Cardiac fibroblast (primary cell): ENCODE measurements around the gene FAM229B.

Experiments used
- DNase-seq, 2 donors: peaks; one replicate each; pipeline versions ENCODE4 v3.0.0 to v3.0.0-alpha.2; 2010; ENCODE audit warnings: low read depth in 2 of 2
- H3K4me3 ChIP-seq, 2 donors: replicated peaks in 1 of 2; 1 replicate in 1 of 2; 2 replicates in 1 of 2; pipeline ENCODE4 v1.5.1; 2011; ENCODE audit warnings: low read depth in 2 of 2, low read length in 2 of 2, mild to moderate bottlenecking in 2 of 2, moderate library complexity in 1 of 2
- TF ChIP-seq, protein P1 (sequence below): IDR thresholded peaks from one replicate; pipeline ENCODE4 v1.5.1; 2011; ENCODE audit warnings: low read depth, mild to moderate bottlenecking, low read length, inconsistent platforms

FAM229B gene

DNA sequence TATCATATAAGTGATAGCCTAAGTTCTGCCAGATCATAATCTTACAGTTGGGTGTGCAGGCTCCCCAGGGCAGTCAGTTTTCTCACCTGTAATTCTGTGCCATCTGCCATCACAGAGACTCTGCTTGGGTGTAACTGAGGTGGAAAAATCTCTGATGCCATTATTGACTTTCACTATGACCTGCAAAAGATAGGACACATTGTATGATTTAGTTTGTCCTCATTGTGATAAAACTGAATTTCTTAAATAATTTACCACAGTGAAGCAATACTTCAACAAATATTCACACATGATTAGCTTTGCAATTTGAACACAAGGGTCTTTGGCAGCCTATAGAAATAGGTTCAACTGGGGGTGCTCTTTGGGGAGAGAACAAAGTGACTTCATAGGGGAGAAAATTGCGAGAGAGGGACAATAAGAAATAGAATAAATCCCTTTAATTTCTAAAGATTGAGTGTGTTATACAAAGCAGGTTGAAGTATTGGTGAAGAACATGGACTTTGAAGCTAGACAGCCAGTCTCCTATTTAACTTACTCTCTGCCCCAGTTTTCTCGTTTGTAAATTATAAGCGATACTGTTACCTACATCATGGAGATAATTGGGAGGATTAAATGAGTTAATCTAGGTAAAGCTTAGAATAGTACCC, 27.3 kb downstream of the FAM229B start:
- TF ChIP-seq, protein P1, sequence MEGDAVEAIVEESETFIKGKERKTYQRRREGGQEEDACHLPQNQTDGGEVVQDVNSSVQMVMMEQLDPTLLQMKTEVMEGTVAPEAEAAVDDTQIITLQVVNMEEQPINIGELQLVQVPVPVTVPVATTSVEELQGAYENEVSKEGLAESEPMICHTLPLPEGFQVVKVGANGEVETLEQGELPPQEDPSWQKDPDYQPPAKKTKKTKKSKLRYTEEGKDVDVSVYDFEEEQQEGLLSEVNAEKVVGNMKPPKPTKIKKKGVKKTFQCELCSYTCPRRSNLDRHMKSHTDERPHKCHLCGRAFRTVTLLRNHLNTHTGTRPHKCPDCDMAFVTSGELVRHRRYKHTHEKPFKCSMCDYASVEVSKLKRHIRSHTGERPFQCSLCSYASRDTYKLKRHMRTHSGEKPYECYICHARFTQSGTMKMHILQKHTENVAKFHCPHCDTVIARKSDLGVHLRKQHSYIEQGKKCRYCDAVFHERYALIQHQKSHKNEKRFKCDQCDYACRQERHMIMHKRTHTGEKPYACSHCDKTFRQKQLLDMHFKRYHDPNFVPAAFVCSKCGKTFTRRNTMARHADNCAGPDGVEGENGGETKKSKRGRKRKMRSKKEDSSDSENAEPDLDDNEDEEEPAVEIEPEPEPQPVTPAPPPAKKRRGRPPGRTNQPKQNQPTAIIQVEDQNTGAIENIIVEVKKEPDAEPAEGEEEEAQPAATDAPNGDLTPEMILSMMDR, result no peak
- no peak for DNase-seq
- H3K4me3 ChIP-seq, result no peak overlapping the region

DNA sequence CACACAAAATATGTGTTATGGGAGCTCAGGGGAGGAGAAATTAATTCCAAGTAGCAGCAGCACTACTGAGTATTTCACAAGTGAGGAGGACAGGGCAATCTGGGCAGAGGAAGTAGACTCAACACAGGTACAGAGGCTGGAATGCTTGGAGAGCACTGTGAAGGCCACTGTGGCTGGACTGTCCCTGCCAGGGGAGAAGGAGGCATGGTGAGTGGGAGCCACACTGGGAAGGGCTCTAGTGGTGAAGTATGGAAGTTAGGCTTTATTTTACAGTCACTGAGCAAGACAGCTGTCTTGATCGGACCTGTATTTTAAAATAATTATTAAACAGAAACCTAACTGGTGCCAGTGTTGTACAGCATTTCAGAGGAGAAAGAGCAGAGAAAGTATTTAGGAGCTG, 28.8 kb downstream of the FAM229B start:
- no peak for DNase-seq
- no peak overlapping the region for H3K4me3 ChIP-seq
- TF ChIP-seq, protein P1, result no peak

DNA sequence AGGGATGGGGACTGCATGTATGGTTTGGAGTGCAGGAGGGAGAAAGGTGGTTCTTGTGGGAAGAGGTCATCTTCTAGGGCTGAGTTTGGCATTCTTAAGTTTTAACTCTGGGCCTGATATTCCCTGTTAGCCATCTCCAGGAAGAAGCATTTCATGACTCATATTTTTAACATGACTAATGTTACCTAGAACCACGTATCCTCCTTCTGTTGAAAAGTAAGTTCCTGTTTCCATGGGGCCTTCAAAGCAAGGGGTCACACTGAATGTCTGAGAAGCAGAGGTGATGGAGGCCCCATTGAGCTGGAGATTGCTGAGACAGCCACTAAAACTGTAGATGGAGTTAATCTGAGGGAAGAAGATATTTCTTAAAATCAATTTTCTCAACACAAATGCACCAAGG, 30.2 kb downstream of the FAM229B start:
- peak; percentile 22 to 63 for DNase-seq
- TF ChIP-seq, protein P1, result no peak
- H3K4me3 ChIP-seq, result no peak overlapping the region

DNA sequence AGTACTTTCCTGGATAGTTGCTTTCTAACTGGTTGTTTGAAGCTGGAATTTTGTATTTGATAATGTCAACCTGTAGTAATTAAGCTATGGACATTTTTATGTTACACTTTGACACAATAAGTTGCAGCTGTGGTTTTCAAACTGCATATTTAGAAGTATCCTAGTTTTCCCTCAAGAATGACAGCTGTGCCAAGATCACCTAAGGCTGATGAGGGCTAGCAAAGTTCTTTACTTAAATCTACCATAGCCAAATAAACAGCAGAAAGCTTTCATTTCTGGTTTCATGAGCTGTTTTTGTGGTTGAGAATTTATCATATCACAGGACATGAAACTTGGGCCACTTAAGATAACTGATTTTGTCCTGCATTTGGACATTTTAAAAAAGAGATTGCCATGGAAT, 30.6 kb downstream of the FAM229B start:
- no peak overlapping the region for H3K4me3 ChIP-seq
- TF ChIP-seq, protein P1, result no peak
- no peak for DNase-seq

DNA sequence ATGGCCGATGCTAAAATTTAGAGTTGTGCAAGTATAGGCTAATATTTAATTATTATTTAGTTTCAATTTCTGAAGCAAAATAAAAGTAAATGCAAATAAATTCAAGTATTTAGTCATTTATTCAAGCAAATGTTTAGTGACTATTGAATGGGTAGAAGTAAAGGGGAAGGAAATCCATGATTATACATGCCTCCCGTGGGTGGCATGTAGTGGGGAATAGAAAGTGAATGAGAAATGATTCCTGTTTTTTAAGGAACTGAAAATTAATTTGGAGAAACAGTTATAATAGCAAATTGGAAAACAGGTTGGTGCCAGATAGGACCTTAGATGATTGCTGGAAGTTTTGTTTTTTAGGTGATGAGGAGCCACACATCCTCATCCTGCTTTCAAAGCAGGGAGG, 35.4 kb downstream of the FAM229B start:
- TF ChIP-seq, protein P1, result no peak
- no peak for DNase-seq
- no peak overlapping the region for H3K4me3 ChIP-seq

DNA sequence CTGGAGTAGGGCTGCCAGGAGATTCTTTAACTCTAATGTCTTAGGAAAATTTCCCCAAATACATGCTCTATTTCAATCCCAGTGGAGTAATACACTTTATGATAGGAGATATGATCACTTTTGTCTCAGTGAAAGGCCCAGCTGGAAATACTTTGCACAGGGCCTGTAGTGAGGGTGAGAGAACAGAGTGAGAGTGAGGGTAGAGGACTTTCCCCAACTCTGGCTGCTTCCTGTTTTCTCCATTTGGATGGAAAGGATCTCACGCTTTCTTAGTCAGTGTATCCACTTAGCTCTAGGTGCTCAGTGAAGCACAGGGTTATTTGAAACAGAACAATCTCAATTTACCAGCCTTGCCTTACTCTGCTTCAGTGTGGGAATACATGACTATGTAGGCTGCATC, 36.6 kb downstream of the FAM229B start:
- H3K4me3 ChIP-seq, result no peak overlapping the region
- DNase-seq, result no peak
- TF ChIP-seq, protein P1, result no peak

DNA sequence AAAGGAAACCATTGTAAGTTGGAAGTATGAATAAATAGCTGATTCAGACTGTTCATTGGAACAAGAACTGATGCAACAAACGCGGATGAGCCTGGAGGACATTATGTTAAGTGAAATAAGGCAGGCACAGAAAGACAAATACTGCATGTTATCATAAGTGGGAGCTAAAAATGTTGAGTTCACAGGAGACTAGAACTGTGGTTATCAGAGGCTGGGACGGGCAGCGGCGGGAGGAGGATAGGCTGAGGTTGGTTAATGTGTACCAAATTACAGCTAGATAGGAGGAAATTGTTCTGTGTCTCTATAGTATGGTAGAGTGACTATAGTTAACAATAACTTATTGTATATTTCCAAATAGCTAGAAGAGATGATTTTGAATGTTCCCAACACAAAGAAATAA, 40.8 kb downstream of the FAM229B start:
- TF ChIP-seq, protein P1, result no peak
- no peak for DNase-seq
- H3K4me3 ChIP-seq, result no peak overlapping the region
